ENCODE results near the gene C1orf174.

Gene C1orf174

DNA sequence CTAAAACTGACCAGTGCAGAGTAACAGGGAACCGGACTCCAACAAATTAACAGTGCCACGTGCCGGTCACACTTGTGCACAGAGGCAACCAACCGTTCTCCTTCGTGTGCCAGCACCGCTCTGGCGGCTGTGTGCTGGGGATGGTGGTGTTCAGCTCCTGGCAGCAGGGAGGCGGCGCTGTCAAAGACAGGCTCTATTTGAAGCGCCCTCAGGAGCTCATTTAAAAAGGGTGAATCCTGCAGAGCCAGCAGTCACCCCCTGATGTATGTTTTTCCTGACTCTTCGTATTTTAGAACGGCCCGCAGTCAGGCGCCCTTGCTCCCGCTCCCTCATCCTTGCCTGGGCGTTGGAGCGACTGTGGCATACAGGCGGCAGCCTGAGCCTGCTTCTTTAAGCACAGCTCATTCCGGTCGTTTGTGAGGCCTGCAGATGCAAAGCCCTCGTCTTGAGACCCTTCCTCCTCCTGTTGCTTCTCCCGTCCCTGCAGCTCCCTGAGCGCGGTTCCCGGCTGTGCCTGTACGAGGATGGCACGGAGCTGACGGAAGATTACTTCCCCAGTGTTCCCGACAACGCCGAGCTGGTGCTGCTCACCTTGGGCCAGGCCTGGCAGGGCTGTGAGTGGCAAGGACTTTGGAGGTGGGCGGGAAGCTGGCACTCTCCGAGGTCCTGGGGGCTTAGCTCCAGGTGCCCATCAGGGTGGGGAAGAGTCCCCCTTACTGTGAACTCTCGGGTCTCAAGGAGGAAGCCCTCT is 41.7 kb downstream of the C1orf174 start:
- TF ChIP-seq, protein P1, sequence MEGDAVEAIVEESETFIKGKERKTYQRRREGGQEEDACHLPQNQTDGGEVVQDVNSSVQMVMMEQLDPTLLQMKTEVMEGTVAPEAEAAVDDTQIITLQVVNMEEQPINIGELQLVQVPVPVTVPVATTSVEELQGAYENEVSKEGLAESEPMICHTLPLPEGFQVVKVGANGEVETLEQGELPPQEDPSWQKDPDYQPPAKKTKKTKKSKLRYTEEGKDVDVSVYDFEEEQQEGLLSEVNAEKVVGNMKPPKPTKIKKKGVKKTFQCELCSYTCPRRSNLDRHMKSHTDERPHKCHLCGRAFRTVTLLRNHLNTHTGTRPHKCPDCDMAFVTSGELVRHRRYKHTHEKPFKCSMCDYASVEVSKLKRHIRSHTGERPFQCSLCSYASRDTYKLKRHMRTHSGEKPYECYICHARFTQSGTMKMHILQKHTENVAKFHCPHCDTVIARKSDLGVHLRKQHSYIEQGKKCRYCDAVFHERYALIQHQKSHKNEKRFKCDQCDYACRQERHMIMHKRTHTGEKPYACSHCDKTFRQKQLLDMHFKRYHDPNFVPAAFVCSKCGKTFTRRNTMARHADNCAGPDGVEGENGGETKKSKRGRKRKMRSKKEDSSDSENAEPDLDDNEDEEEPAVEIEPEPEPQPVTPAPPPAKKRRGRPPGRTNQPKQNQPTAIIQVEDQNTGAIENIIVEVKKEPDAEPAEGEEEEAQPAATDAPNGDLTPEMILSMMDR (IDR thresholded peaks at IDR 0.05; ENCODE audit: insufficient read depth, low read depth, low read length, missing control alignments), result peak; percentile 32
- peak; percentile 53 for DNase-seq (ENCODE audit: low read depth)
- H3K4me3 ChIP-seq (ENCODE audit: low read length), result peak overlapping the region; percentile 88

DNA sequence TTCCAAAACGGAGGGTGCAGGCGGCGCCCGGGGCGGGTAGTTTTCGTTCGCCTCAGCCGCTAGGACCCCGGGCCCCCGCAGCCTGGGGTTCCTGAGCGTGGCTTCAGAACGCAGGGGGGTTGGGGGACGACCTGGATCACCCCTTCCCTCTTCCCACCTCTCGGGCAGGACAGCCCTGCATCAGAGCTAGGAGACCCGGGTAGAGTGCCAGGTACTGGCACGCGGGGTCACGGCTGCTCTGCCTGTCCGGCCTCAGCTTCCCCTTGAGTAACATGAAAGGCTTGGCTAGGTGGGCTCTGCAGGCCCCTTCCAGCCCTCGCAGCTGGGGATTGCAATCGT is 42.3 kb downstream of the C1orf174 start:
- no peak for DNase-seq (ENCODE audit: low read depth)
- TF ChIP-seq, protein P1 (IDR thresholded peaks at IDR 0.05; ENCODE audit: insufficient read depth, low read depth, low read length, missing control alignments), result no peak
- H3K4me3 ChIP-seq (ENCODE audit: low read length), result peak overlapping the region; percentile 88

DNA sequence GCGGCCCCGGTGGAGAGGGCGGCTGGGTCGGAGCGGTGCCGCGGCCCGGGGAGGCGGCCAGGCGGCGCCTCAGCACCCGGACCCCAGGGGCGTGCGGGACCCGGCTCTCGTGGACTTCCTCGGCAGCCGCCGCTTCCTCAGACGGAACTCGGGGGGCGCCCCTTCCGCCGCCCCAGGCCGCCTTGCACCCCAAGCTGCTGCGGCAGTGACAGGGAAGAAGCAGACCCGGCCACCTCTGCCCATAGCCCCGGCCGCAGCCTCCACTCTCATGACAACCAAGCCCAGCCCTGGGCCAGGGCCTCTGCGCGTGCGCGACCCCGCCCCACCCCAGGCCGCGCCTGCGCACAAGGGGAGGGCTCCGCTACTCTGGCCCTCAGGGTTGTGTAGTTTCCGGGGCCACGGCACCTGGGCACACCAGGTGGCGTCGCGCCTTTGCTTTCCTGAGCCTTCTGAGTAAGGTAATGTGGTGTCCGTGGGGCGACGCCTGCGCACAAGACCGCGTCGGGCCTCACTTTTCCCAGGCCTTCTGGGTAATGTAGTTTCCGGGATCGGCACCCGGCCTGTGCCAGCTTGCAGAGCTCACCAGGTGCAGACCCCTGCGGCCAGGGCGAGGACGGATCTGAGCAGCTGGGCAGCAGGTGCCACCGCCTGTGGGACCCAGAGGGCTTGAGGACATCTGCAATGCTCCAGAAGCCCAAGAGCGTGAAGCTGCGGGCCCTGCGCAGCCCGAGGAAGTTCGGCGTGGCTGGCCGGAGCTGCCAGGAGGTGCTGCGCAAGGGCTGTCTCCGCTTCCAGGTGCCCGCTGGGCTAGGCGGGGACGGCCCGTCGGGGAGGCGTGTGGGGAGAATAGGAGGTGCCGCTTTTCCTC is 42.9 kb downstream of the C1orf174 start, which contains the start of the genes CEP104 and DFFB:
Gene CEP104, minus strand, starts transcription at position 289 of the 868 bp plus-strand sequence. CDS start 4,804 bp downstream, outside the sequence.
Gene DFFB, plus strand, starts transcription at position 554 of the 868 bp plus-strand sequence. Its CDS starts 128 bp downstream, at position 682.
- TF ChIP-seq, protein P1 (IDR thresholded peaks at IDR 0.05; ENCODE audit: insufficient read depth, low read depth, low read length, missing control alignments), result peak; percentile 42
- DNase-seq (ENCODE audit: low read depth), result peak; percentile 99

DNA sequence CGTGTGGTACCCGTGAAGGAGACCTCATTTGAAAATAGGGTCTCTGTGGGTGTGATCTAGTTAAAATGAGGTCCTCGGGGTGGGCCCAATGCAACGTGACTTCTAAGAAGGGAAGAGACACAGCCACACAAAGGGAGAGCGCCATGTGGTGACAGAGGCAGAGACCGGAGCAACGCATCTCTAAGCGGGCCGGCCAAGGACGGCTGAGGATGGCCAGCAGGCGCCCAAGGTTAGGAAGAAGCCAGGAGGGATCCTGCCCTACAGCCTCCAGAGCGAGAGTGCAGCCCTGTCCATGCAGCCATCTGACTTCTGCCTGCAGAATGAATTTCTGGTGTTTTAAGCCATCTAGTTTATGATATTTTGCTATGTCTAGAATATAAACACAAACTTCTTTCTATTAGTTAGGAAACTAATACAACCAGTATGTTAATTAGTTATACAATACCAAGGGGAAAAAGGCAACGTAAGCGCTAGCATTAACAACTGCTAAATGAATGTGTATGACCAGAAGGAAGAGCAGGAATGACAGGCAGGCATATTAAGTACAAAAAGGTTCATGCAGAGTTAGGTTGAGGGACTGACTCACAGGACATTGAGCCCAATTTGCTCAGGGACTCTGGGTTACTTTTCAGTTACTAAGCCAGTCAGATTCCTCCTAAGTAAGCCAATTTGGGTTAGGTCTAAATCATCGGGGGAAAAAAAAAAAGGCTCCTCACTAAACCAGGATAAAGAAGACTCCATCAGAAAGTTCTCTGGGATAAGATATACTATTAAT is 47.2 kb downstream of the C1orf174 start:
- DNase-seq (ENCODE audit: low read depth), result no peak
- no peak overlapping the region for H3K4me3 ChIP-seq (ENCODE audit: low read length)
- TF ChIP-seq, protein P1 (IDR thresholded peaks at IDR 0.05; ENCODE audit: insufficient read depth, low read depth, low read length, missing control alignments), result no peak

More for the DNA sequence above, 42.9 kb downstream of the C1orf174 start, which contains the start of the genes CEP104 and DFFB:
- peak within 1 kb of the TSS; percentile 88 for H3K4me3 ChIP-seq (ENCODE audit: low read length)

GRCh38 chr1:3852091-3852490 is 48.0 kb downstream of the C1orf174 start:
- TF ChIP-seq, protein P1 (IDR thresholded peaks at IDR 0.05; ENCODE audit: insufficient read depth, low read depth, low read length, missing control alignments), result no peak
- DNase-seq (ENCODE audit: low read depth), result no peak
- H3K4me3 ChIP-seq (ENCODE audit: low read length), result no peak overlapping the region

DNA sequence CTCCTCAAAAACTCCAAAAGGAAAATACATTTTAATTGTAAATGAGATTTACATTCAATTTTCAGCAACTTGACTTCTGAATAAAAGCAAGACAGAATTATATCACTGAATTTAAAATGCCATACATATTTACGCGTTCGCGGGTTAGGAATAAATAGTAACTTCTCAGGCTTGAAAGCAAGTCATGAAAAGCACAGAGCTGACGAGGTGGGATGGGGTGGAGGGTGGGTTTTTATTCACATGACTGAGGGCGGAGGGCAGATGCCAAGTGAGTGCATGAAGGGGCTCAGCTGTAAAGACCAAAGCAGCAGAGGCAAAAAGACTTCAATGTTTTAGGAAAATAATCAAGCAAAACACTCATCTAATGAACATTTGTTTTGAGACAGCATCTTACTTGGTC is 48.8 kb downstream of the C1orf174 start:
- TF ChIP-seq, protein P1 (IDR thresholded peaks at IDR 0.05; ENCODE audit: insufficient read depth, low read depth, low read length, missing control alignments), result no peak
- no peak for DNase-seq (ENCODE audit: low read depth)
- no peak overlapping the region for H3K4me3 ChIP-seq (ENCODE audit: low read length)
